ENCODE measurements around the gene CUL9.

The CUL9 gene

DNA sequence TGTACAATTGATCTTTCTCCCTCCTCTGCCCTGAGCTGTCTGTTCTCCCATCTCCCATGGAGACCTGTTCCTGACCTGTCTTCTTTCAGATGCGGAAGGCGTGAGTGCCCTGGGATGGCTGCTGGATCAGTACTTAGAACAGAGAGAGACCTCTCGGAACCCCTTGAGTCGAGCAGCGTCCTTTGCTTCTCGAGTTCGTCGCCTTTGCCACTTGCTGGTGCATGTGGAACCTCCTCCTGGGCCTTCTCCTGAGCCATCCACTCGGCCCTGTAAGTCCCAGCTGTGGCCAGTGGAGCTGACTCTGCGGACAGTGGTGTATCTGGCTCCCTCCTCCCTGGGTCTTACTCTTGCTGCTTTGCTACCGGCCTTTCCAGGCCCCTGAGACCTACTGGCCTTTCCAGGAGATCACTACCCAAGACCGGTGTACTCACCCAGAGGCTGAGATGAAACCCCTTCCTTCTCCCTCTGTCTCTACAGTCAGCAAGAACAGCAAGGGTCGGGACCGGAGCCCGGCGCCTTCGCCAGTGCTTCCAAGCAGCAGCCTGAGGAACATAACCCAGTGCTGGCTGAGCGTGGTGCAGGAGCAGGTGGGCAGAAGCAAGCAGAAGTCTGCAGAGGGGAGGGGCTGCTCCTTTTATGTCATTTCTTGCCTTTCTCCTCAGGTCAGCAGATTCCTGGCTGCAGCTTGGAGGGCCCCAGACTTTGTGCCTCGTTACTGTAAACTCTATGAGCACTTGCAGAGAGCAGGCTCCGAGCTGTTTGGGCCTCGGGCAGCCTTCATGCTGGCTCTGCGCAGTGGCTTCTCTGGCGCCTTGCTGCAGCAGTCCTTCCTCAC, 22.5 kb downstream of the CUL9 start:
- peaks cover 37% of the 10 kb centered on the region for H3K36me3 ChIP-seq (ENCODE audit: insufficient read depth, low read length)
- no peak overlapping the region for H3K4me3 ChIP-seq (ENCODE audit: low read depth in 1 of 2, low read length in 2 of 2)
- H3K4me1 ChIP-seq (ENCODE audit: insufficient read depth, low read length): no peaks in the 10 kb centered on the region
- no peak overlapping the region for H3K27ac ChIP-seq (ENCODE audit: low read depth, low read length)
- H3K9me3 ChIP-seq (ENCODE audit: low read length): no peaks in the 10 kb centered on the region
- H3K9ac ChIP-seq (ENCODE audit: low read length): no peak overlapping the region
- no peaks in the 10 kb centered on the region for H3K27me3 ChIP-seq (ENCODE audit: control insufficient read depth in 1 of 2, insufficient read depth in 2 of 2, low read length in 2 of 2)

DNA sequence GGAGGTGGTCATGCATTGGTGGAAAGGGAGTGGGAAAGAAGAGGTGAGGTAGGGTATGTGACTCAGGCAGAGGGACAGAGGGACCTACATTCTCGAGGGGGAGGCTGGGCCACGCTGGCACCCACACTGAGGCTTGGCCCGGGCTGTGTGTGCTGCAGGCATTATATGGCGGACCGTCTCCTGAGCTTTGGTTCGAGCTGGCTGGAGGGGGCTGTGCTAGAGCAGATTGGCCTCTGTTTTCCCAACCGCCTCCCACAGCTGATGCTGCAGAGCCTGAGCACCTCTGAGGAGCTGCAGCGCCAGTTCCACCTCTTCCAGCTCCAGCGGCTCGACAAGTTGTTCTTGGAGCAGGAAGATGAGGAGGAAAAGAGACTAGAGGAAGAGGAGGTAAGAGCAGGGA, 23.9 kb downstream of the CUL9 start:
- H3K36me3 ChIP-seq (ENCODE audit: insufficient read depth, low read length): peaks cover 25% of the 10 kb centered on the region
- H3K9me3 ChIP-seq (ENCODE audit: low read length): no peaks in the 10 kb centered on the region
- no peak overlapping the region for H3K4me3 ChIP-seq (ENCODE audit: low read depth in 1 of 2, low read length in 2 of 2)
- no peak overlapping the region for H3K27ac ChIP-seq (ENCODE audit: low read depth, low read length)
- H3K4me1 ChIP-seq (ENCODE audit: insufficient read depth, low read length): no peaks in the 10 kb centered on the region
- no peaks in the 10 kb centered on the region for H3K27me3 ChIP-seq (ENCODE audit: control insufficient read depth in 1 of 2, insufficient read depth in 2 of 2, low read length in 2 of 2)
- H3K9ac ChIP-seq (ENCODE audit: low read length): no peak overlapping the region

DNA sequence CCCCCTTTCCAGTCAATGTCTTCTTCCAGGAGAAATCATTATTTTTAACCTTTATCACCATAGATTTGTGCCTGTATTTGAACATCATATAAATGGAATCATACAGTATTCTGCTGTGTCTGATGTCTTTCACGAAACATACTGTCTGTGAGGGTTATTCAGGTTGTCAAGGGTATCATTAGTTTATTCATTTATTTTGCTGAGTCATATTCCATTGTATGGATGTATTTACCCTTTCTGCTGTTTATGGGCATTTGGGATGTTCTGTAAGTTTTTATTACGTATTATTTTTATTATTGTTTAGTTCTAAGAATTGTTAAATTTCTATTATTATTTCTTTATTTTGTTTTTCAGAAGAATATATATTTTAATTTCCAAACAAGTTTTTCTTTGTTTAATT, 25.3 kb downstream of the CUL9 start:
- Histone ChIP-seq H3K36me3 (ENCODE audit: insufficient read depth, low read length) (peaks cover 21% of the 10 kb centered on the region), H3K27me3 (ENCODE audit: control insufficient read depth in 1 of 2, insufficient read depth in 2 of 2, low read length in 2 of 2) (no peaks in the 10 kb centered on the region), H3K27ac (ENCODE audit: low read depth, low read length) (no peak overlapping the region), H3K9ac (ENCODE audit: low read length) (no peak overlapping the region), H3K9me3 (ENCODE audit: low read length) (no peaks in the 10 kb centered on the region), H3K4me3 (ENCODE audit: low read depth in 1 of 2, low read length in 2 of 2) (no peak overlapping the region), H3K4me1 (ENCODE audit: insufficient read depth, low read length) (no peaks in the 10 kb centered on the region)

DNA sequence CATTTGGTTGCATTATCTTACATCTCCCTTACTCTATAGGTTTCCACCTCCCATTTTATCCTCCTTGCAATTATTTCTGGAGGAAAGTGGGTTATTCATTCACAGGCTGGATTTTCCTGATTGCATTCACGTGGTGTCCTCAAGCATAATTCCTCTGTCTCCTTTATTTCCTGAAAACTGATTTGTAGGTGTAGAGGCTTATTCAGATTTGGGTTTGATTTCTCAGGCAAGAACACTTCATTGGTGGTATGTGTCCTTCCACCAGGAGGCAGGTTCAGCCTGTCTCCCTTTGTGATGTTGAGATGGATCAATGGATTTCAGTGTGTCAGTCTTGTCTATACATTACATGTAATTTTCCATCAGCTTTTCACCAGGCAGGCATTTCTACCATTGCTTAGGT, 30.0 kb downstream of the CUL9 start:
- peaks cover 36% of the 10 kb centered on the region for H3K36me3 ChIP-seq (ENCODE audit: insufficient read depth, low read length)
- H3K27ac ChIP-seq (ENCODE audit: low read depth, low read length): no peak overlapping the region
- H3K27me3 ChIP-seq (ENCODE audit: control insufficient read depth in 1 of 2, insufficient read depth in 2 of 2, low read length in 2 of 2): no peaks in the 10 kb centered on the region
- no peaks in the 10 kb centered on the region for H3K9me3 ChIP-seq (ENCODE audit: low read length)
- H3K4me3 ChIP-seq (ENCODE audit: low read depth in 1 of 2, low read length in 2 of 2): no peak overlapping the region
- H3K4me1 ChIP-seq (ENCODE audit: insufficient read depth, low read length): no peaks in the 10 kb centered on the region
- no peak overlapping the region for H3K9ac ChIP-seq (ENCODE audit: low read length)

DNA sequence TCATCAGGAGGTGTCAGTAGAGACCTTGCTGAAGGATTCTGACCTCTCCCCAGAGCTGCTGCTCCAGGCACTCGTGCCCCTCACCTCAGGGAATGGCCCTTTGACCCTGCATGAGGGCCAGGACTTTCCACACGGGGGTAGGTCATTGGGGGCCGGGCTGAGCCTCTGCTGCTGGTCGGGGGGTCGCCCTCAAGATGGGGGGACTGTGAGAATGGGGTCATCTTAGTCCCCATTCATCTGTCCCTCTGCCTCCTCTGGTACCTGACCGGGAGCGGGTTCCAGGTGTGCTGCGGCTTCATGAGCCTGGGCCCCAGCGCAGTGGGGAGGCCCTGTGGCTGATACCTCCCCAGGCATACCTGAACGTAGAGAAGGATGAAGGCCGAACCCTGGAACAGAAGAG, 31.4 kb downstream of the CUL9 start:
- Histone ChIP-seq H3K9ac (ENCODE audit: low read length) (no peak overlapping the region), H3K4me3 (ENCODE audit: low read depth in 1 of 2, low read length in 2 of 2) (no peak overlapping the region), H3K36me3 (ENCODE audit: insufficient read depth, low read length) (peaks cover 37% of the 10 kb centered on the region), H3K27me3 (ENCODE audit: control insufficient read depth in 1 of 2, insufficient read depth in 2 of 2, low read length in 2 of 2) (no peaks in the 10 kb centered on the region), H3K4me1 (ENCODE audit: insufficient read depth, low read length) (no peaks in the 10 kb centered on the region), H3K27ac (ENCODE audit: low read depth, low read length) (no peak overlapping the region), H3K9me3 (ENCODE audit: low read length) (no peaks in the 10 kb centered on the region)

DNA sequence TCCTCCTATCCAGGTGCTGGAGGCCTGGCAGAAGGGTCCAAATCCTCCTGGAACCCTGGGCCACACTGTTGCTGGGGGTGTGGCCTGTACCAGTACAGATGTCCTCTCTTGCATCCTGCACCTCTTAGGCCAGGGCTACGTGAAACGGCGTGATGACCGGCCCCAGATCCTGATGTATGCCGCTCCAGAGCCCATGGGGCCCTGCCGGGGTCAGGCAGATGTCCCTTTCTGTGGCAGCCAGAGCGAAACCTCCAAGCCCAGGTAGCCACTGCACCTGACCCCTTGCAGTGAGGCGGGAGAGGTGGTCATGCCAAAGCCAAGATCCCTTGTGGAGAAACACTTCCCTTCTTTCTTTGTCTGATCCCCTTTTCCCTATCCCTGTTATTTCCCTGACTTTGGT, 33.1 kb downstream of the CUL9 start:
- H3K27ac ChIP-seq (ENCODE audit: low read depth, low read length): no peak overlapping the region
- H3K4me3 ChIP-seq (ENCODE audit: low read depth in 1 of 2, low read length in 2 of 2): no peak overlapping the region
- H3K27me3 ChIP-seq (ENCODE audit: control insufficient read depth in 1 of 2, insufficient read depth in 2 of 2, low read length in 2 of 2): no peaks in the 10 kb centered on the region
- H3K4me1 ChIP-seq (ENCODE audit: insufficient read depth, low read length): no peaks in the 10 kb centered on the region
- H3K36me3 ChIP-seq (ENCODE audit: insufficient read depth, low read length): peaks cover 47% of the 10 kb centered on the region
- H3K9me3 ChIP-seq (ENCODE audit: low read length): no peaks in the 10 kb centered on the region
- no peak overlapping the region for H3K9ac ChIP-seq (ENCODE audit: low read length)

DNA sequence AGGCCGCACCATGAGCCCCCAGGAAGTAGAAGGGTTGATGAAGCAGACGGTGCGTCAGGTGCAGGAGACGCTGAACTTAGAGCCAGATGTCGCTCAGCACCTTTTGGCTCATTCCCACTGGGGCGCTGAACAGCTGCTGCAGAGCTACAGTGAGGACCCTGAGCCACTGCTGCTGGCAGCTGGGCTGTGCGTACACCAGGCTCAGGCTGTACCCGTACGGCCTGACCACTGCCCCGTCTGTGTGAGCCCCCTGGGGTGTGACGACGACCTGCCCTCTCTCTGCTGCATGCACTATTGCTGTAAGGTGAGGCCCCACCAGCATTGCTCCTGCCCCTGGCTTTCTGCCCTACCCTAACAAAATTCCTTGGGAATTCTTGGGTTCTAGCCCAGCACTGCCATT, 34.2 kb downstream of the CUL9 start:
- H3K36me3 ChIP-seq (ENCODE audit: insufficient read depth, low read length): peaks cover 56% of the 10 kb centered on the region
- H3K27ac ChIP-seq (ENCODE audit: low read depth, low read length): no peak overlapping the region
- no peak overlapping the region for H3K9ac ChIP-seq (ENCODE audit: low read length)
- H3K27me3 ChIP-seq (ENCODE audit: control insufficient read depth in 1 of 2, insufficient read depth in 2 of 2, low read length in 2 of 2): no peaks in the 10 kb centered on the region
- no peak overlapping the region for H3K4me3 ChIP-seq (ENCODE audit: low read depth in 1 of 2, low read length in 2 of 2)
- H3K4me1 ChIP-seq (ENCODE audit: insufficient read depth, low read length): no peaks in the 10 kb centered on the region
- no peaks in the 10 kb centered on the region for H3K9me3 ChIP-seq (ENCODE audit: low read length)

DNA sequence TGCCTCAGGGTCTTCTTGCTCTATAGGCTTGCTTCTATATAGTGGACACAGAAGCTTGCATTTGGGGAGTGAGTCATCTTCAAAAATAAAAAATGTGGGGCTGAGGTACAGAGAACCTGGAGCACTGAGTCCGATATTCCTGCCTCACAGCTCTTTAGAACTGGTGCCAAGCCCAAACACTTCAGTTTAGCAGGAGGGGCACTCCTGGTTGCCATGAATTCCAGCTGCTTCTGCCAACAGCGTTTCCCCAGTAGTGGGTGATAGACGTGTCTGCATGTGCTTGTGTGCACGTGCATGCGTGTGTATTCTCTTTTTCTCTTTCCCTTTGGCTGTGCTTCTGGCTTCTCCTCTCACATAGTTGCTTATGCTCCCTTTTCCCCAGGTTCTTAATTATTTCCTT, 35.4 kb downstream of the CUL9 start:
- H3K27ac ChIP-seq (ENCODE audit: low read depth, low read length): no peak overlapping the region
- H3K27me3 ChIP-seq (ENCODE audit: control insufficient read depth in 1 of 2, insufficient read depth in 2 of 2, low read length in 2 of 2): no peaks in the 10 kb centered on the region
- H3K4me1 ChIP-seq (ENCODE audit: insufficient read depth, low read length): no peaks in the 10 kb centered on the region
- no peak overlapping the region for H3K4me3 ChIP-seq (ENCODE audit: low read depth in 1 of 2, low read length in 2 of 2)
- H3K9ac ChIP-seq (ENCODE audit: low read length): no peak overlapping the region
- no peaks in the 10 kb centered on the region for H3K9me3 ChIP-seq (ENCODE audit: low read length)
- H3K36me3 ChIP-seq (ENCODE audit: insufficient read depth, low read length): peaks cover 56% of the 10 kb centered on the region

DNA sequence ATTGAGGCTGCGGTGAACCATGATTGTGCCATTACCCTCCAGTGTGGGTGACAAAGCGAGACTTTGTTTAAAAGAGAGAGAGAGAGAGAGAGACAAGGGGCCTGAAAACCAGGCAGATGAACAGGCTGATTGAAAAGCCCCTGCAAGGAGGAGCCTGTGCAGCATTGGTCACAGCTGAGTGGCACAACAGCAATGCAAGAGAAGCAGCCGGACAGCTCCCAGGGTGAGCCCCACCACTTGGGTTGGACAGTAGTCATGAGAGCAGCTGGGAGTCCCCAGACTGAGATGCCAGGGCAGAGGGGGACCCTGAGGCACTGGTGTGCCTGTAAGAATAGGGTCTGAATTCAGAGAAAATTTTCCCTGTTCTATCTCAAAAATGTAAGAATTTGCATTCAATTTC, 37.1 kb downstream of the CUL9 start:
- no peak overlapping the region for H3K9ac ChIP-seq (ENCODE audit: low read length)
- no peak overlapping the region for H3K4me3 ChIP-seq (ENCODE audit: low read depth in 1 of 2, low read length in 2 of 2)
- H3K27me3 ChIP-seq (ENCODE audit: control insufficient read depth in 1 of 2, insufficient read depth in 2 of 2, low read length in 2 of 2): no peaks in the 10 kb centered on the region
- no peaks in the 10 kb centered on the region for H3K4me1 ChIP-seq (ENCODE audit: insufficient read depth, low read length)
- no peaks in the 10 kb centered on the region for H3K9me3 ChIP-seq (ENCODE audit: low read length)
- H3K27ac ChIP-seq (ENCODE audit: low read depth, low read length): no peak overlapping the region
- H3K36me3 ChIP-seq (ENCODE audit: insufficient read depth, low read length): peaks cover 44% of the 10 kb centered on the region

DNA sequence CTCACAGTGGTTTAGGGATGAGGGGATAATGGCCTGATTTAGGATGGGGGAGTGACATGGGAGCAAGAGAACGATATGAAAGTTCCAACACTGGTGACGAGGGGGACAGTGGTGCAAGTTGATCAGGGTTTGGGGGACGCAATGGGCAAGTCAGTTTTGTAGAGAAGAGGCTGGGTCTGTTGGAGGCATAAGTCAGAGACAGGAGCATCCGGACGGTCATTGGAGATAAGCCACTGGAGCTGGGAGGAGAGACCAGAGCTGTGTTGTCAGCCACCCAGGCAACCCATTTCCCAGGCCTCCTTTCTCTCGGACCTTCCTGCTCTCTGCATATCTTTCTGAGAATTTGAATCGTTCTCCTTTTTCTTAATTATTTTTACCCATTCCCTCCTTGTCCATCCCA, 37.8 kb downstream of the CUL9 start:
- Histone ChIP-seq H3K36me3 (ENCODE audit: insufficient read depth, low read length) (peaks cover 44% of the 10 kb centered on the region), H3K27ac (ENCODE audit: low read depth, low read length) (no peak overlapping the region), H3K4me3 (ENCODE audit: low read depth in 1 of 2, low read length in 2 of 2) (no peak overlapping the region), H3K27me3 (ENCODE audit: control insufficient read depth in 1 of 2, insufficient read depth in 2 of 2, low read length in 2 of 2) (no peaks in the 10 kb centered on the region), H3K9me3 (ENCODE audit: low read length) (no peaks in the 10 kb centered on the region), H3K9ac (ENCODE audit: low read length) (no peak overlapping the region), H3K4me1 (ENCODE audit: insufficient read depth, low read length) (no peaks in the 10 kb centered on the region)

DNA sequence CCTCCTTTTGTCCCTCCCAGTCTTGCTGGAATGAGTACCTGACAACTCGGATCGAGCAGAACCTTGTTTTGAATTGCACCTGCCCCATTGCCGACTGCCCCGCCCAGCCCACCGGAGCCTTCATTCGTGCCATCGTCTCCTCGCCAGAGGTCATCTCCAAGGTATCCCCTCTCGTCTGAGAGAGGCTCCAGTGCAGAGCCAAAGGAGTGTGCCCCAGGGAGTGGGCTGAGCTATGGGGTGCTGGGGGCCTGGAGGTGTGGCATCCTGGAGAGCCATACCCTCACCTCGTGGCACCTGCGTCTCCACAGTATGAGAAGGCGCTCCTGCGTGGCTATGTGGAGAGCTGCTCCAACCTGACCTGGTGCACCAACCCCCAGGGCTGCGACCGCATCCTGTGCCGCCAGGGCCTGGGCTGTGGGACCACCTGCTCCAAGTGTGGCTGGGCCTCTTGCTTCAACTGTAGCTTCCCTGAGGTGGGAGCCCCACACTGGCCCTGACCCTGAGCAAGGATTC, 38.5 kb downstream of the CUL9 start:
- Histone ChIP-seq H3K27me3 (ENCODE audit: control insufficient read depth in 1 of 2, insufficient read depth in 2 of 2, low read length in 2 of 2) (no peaks in the 10 kb centered on the region), H3K9ac (ENCODE audit: low read length) (no peak overlapping the region), H3K4me3 (ENCODE audit: low read depth in 1 of 2, low read length in 2 of 2) (no peak overlapping the region), H3K36me3 (ENCODE audit: insufficient read depth, low read length) (peaks cover 38% of the 10 kb centered on the region), H3K4me1 (ENCODE audit: insufficient read depth, low read length) (no peaks in the 10 kb centered on the region), H3K9me3 (ENCODE audit: low read length) (no peaks in the 10 kb centered on the region), H3K27ac (ENCODE audit: low read depth, low read length) (no peak overlapping the region)
